KOPT-K1 (cell line): ENCODE measurements around the gene AIFM3.
A peak's percentile ranks its signal among the peaks of the same experiment; 100 is the strongest.
"Not testable (repeated sequence)": the region's sequence is repeated elsewhere in the genome, so short reads cannot be mapped to it uniquely, and the experiment has no call there.

Experiments used
- H3K27ac ChIP-seq: fragments of 200-600 bp; sonication (generic); 2 replicates; pipeline ENCODE4 v1.5.1; 2016; ENCODE audit warnings: antibody characterized with exemption, mild to moderate bottlenecking, low read depth, low read length; ENCODE audit not compliant: poor library complexity, severe bottlenecking
- H3K36me3 ChIP-seq: fragments of 200-600 bp; sonication (generic); 2 replicates; pipeline ENCODE4 v1.5.1; 2017; ENCODE audit warnings: antibody characterized with exemption, mild to moderate bottlenecking, low read length, moderate library complexity; ENCODE audit not compliant: insufficient read depth
- H3K9me3 ChIP-seq: fragments of 200-600 bp; sonication (generic); 2 replicates; pipeline ENCODE4 v1.5.1; 2017; ENCODE audit warnings: antibody characterized with exemption, low read length, mild to moderate bottlenecking; ENCODE audit not compliant: insufficient read depth, poor library complexity, severe bottlenecking

The AIFM3 gene

DNA sequence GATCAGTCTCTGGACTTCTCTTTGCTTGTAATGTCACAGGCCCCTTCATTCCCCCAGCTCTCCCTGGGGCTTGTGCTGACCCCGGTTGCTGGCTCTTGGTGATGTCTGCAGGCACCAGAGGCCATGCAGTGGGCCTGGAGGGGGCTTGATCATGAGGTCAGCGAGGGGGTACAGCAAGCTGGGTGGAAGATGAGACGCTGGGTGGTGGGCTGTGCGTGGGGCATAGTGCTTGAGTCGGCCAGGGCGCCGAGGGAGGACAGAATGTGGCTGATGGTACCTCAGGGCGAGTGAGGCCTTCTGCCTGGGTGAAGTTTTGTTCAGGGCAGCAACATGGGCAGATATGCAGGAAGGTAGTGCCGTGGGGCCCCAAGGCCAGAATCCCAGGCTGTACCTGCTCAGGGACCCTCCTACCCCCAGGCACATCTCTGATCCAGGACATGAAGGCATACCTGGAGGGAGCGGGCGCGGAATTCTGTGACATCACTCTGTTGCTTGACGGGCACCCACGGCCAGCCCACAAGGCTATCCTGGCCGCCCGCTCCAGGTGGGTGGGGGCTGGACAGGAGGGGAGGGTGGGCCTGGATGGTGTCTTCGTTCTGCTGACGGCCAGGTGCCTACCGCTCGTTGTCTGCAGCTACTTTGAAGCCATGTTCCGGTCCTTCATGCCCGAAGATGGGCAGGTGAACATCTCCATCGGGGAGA lies 28.4 kb downstream of the AIFM3 start:
- no peaks in the 10 kb centered on the region for H3K9me3 ChIP-seq
- peaks cover 79% of the 10 kb centered on the region for H3K36me3 ChIP-seq
- H3K27ac ChIP-seq = no peak overlapping the region

DNA sequence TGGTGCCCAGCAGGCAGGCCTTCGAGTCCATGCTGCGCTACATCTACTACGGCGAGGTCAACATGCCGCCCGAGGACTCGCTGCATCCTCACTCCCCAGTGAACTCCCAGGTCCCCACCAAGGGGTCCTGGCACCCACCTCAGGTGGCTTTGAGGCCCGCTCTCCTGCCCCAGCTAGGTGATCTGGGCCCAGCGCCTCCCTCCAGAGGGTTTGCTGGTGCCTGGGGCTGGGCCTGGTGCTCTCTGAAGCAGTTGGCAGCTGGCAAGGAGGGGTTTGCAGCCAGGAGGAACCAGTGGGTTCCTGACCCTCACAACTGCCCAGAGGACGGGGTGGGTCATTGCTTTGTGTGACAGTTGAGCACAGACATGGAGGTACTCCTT lies 29.0 kb downstream of the AIFM3 start:
- H3K27ac ChIP-seq = no peak overlapping the region
- H3K36me3 ChIP-seq = peaks cover 76% of the 10 kb centered on the region
- H3K9me3 ChIP-seq = no peaks in the 10 kb centered on the region

DNA sequence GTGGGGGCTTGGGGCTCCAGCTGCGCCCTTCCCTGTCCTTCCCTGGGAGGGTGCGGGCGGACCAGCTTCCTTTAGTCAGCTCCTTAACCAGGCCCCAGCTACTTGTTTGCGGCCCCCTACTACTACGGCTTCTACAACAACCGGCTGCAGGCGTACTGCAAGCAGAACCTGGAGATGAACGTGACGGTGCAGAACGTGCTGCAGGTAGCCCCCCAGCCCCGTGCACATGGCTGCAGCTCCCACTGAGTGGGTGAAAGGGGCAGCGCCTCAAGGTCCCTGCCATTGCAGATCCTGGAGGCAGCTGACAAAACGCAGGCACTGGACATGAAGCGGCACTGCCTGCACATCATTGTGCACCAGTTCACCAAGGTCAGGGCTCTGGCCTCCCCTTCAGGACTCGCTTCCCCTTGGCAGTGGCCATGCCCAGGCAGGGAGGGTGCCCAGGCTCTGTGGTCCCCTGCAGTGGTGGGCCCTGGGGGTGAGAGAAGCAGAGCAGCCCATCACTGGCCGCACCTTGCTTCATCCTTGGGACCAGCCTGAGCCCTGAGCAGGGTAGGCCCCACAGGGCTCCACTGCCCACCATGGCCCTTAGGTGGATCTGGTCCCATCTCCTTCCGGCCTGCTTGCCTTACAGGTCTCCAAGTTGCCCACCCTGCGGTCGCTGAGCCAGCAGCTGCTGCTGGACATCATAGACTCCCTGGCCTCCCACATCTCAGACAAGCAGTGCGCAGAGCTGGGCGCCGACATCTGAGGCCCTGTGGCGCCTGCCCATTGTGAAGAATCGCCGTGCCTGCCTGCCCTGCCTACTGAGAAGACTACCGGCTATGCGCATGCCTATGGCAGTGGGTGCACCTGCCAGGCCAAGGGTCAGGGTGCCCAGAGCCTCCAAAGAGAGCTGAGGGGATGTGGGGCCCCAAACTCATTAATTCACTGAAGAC lies 29.8 kb downstream of the AIFM3 start:
- H3K36me3 ChIP-seq = peaks cover 67% of the 10 kb centered on the region
- H3K27ac ChIP-seq = no peak overlapping the region
- H3K9me3 ChIP-seq = no peaks in the 10 kb centered on the region

DNA sequence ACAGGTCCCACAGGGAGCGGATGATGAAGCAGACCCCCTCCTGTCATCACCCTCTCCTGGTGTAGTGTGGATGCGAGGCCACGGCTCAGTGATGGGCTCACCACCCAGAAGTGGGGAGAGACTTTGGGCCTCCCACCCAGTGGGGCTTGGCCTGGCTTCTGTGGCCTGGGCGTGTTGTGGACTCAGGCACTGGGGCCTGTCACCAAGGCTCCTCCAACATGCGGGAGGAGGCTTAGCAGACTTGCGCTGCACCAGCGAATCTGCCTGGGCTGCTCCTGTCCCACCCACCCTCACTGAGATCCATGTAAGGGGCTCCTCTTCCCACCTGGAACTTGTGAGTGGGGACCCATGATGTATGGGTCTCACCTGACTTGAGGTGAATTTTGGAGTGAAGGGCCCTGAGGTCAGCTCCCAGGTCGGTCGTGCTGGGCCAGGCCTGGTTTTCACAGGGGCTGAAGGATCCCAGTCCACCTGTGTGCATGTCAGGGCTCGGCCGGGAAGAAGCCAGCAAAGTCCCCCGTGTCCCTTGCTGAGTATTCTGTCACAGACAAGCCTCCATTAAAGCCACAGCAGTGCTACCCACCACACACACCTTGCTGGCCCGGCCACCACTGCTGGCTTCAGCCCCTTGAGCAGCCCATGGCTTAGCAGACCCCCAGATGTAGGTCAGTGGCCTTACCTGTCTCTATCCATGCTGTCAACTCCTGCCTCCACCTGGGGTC lies 30.6 kb downstream of the AIFM3 start:
- Histone ChIP-seq H3K27ac (no peak overlapping the region), H3K9me3 (no peaks in the 10 kb centered on the region), H3K36me3 (peaks cover 59% of the 10 kb centered on the region)

DNA sequence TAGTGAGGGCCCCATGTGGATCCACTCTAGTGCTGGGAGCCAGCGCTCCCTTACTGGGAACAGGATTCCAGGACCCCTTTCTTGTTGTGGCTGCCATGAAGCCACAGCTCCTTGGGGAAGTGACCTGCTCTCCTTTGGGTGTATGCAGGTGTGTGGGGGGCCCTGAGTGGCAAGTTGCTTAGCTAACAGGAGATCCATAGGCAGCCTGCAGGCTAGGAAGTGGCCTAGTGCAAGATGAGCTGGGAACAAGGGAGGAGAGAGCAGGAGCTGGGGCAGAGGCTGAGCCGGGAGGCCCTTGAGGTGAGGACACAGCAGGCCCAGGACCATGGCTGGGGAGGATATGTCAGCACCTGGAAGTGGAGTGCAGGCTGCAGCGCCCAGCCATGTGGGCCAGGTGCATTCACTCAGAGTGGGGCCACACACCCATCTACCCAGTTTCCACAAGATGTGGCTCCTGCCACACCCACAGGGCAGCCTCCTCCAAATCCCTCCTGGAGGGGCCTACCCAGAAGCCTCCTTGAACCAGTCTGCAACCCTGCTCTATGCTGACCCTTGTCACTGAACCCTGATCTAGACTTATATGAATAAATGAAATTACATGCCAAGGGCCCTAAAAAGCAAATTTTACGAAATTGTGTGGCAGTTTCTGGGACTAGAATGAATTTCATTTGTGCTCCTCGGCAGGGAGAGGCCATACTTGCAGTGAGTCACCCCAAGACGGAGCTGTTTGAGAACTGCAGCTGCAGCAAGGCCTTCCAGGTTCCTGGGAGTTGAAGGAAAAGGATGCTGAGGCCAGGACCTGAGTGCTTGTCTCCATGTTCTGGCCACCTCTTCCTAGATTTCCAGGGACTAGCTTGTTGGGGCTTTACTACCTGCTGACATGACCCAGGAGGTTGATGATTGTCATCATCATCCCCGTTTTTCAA lies 31.6 kb downstream of the AIFM3 start:
- H3K27ac ChIP-seq = no peak overlapping the region
- peaks cover 52% of the 10 kb centered on the region for H3K36me3 ChIP-seq
- no peaks in the 10 kb centered on the region for H3K9me3 ChIP-seq

DNA sequence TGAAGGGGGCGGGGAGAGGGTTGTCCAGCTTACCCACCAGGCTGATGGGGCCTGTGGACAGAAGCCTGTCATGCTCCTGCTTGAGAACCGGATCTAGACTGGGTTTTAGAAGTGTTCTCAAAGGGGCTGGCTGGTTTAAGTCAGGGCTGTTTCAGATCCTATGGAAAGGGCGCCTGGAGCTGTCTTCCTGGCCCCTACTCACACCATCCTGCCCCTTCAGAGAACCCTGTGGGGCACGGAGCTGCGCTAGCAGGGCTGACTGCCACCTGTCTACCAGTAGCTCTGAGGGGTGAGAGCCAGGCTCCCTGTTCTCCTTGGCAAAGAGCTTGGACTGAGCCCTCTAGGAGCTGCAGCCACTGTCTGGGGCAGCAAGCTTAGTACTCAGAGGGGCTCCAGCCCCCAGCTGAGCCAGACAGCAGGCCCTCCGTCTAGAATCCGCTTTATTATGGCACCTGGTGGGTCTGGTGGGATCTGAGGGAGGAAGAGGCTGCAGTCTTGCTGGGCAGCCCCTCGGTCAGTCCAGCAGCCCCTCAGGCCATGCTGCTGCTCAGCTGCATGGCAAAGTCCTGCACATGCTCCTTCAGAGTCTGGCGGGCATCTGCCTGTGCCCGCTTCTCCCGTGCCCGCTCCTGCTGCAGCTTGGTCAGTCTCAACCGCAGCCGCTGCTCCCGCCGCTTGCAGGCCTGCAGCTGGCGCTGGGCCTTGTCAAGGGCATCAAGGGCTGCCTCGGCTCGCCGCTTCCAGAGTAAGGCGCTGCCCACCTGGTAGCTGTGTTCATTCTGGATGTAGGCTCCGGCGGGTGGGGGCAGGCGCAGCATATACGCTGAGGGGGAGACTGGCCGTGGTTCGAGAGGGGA lies 32.5 kb downstream of the AIFM3 start:
- Histone ChIP-seq H3K9me3 (no peaks in the 10 kb centered on the region), H3K36me3 (peaks cover 52% of the 10 kb centered on the region), H3K27ac (peak overlapping the region; percentile 91)

DNA sequence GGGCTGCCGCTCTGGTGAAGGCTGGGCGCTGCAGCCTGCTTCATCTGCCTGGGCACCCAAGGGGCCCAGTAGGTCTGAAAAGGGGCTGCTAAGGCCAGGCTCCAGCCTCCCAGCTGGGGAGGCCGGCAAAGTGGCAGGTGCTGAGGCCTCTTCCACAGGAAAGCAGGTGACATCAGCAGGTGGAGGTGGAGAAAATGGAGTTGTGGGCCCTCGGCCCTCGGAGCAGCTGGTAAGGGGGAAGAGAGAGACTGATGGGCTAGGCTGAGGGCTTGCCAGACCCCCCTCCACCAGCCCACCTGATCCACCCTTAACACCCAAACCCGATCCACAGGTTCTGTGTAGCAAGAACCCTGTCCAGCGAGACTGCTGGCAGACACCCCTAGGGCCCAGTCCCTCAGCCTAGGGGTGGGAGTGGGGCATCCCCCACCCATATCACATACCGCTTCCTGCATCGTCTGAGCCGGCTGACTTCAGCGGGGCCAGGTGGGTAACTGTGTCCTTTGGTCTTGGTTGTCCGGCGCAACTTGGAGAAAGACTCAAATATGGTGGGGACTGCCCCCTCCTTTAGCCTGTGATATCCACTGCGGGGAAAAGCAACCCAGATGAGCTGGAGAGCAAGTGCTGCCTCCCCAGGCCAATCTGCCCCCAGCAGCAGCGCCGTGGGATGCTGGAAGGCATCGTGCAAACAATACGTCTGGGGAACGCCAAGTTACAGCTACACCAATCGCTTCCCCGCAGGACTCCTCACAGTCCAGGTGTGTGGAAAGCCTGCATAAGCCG lies 33.3 kb downstream of the AIFM3 start:
- peak overlapping the region; percentile 91 for H3K27ac ChIP-seq
- H3K9me3 ChIP-seq = no peaks in the 10 kb centered on the region
- H3K36me3 ChIP-seq = peaks cover 52% of the 10 kb centered on the region

DNA sequence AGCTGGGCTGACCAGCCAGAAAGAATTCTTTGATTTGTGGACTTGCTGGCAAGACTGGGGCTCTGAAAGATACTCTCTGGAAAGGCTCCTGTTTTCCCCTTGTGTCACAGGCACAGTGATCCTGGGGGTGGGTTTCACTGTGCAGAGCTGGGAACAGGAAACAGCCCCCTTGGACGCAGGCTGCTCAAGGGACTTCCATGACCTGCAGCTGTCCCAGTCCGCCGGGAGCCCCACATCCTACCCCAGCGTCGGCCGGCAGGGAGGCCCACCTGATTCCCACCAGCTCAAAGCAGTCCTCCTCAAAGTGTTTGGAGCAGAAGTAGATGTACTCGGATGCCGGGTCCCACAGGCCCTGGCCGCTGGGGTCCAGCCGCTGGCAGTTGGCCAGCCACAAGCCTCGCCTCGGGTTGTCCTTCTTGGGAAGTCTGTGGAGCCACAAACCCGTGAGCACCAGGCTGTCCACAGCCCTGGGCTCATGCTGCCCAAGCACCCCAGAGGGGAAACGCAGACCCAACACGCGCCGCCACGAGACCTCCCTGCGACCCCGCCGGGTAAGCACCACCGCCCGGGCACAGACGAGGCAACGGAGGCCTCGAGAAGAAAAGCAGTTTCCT lies 34.0 kb downstream of the AIFM3 start:
- H3K27ac ChIP-seq = peak overlapping the region; percentile 91
- H3K36me3 ChIP-seq = peaks cover 46% of the 10 kb centered on the region

DNA sequence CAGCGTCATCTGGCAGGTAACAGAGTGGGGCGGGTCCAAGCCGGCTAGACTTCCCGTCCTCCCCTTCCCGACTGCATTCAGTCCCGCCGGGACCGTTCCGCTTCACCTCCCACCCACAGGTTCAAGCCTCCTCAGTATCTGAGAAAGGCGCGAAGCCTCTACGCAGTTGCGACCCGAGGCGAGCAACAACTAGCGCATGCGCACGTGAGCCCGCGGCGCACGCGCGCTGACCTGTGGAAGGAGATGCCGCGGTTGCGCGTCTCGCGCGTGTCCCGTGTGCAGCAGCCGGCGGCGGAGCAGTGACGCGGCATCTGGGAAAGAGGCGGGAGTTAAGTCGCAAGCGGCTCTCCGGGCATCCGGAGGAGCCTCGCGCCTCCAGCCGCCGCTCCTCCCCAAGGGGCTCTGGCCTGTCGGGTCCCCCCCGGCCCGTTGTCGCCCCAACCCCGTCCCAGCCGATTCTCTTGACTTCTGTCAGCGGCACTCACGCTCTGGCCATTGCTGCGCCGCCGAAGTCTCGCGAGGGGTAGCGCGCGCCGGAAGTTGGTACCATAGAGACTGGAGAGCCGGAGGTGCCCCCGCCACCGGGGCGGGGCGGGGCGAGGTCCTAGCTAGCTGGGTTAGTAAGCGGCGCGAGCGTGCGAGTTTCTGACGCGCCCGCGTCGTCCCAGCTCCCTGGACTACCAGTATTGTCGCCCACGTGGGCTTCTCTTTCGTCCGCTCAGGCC lies 34.7 kb downstream of the AIFM3 start, which contains the start of gene THAP7:
THAP7 (minus strand) TSS at position 518 of the 725 bp plus-strand sequence; CDS start at position 311, 207 bp downstream.
- Histone ChIP-seq H3K27ac (peak within 1 kb of the TSS; percentile 91), H3K36me3 (peaks cover 39% of the 10 kb centered on the region), H3K9me3 (no peaks in the 10 kb centered on the region)

More for the DNA sequence above, 34.0 kb downstream of the AIFM3 start:
- H3K9me3 ChIP-seq = no peaks in the 10 kb centered on the region

DNA sequence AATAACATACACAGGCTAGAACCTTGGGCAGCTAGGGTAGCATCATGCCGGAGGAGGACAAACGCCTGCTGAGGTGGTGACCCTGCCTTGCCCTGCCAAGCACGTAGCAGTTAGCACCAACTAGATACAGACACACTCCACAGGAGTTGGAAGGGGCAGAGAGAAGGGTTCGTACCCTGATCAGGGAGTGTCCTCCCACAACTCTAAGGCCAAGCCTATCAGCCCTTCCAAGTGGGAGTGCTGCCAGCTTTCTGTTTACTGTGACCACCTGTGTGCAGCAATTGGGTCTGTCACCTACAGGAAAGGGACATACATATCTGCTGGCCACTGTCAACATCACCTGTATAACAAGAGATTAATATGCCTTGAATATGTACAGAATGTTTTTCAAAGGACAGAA lies 36.7 kb downstream of the AIFM3 start:
- peaks cover 19% of the 10 kb centered on the region for H3K36me3 ChIP-seq
- H3K27ac ChIP-seq = no peak overlapping the region
- H3K9me3 ChIP-seq = no peaks in the 10 kb centered on the region

DNA sequence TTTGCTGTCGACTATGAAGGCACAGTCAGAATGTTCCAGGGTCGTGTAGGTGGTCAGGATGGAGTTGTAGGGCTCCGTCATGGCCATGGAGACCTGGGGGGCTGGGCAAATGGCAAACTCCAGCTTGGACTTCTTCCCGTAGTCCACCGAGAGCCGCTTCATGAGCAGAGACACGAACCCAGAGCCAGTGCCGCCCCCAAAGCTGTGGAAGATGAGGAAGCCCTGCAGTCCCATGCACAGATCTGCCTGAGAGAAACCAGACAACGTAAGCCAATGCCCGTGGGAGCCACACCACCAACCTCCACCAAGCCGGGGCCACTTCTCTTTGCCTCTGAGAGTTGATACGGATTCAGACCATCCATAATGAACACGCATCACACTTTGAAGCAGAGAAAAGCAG lies 42.2 kb downstream of the AIFM3 start:
- not testable (repeated sequence) for H3K36me3 ChIP-seq, H3K9me3 ChIP-seq, H3K27ac ChIP-seq
